Trophoblast cell (in vitro differentiated cells and primary cell): ENCODE data around the gene TCF15.

Source experiments
- DNase-seq, 2 donors: peaks; one replicate each; pipeline ENCODE4 v3.0.0-alpha.2; 2016
- H2AFZ ChIP-seq: 2 replicates; pipeline ENCODE4 v1.6.1; 2013; ENCODE audit warnings: low read length, moderate library complexity, mild to moderate bottlenecking; ENCODE audit not compliant: insufficient read depth, poor library complexity
- H2AK5ac ChIP-seq: 2 replicates; pipeline ENCODE4 v1.6.1; 2013; ENCODE audit warnings: mild to moderate bottlenecking, low read length
- H2BK120ac ChIP-seq: 2 replicates; pipeline ENCODE4 v1.6.1; 2013; ENCODE audit warnings: low read length, mild to moderate bottlenecking, moderate library complexity; ENCODE audit not compliant: insufficient read depth, poor library complexity
- H2BK12ac ChIP-seq: 2 replicates; pipeline ENCODE4 v1.6.1; 2013; ENCODE audit warnings: mild to moderate bottlenecking, low read length, moderate library complexity
- H2BK5ac ChIP-seq: 2 replicates; pipeline ENCODE4 v1.6.1; 2013; ENCODE audit warnings: low read length, low read depth, moderate library complexity, mild to moderate bottlenecking; ENCODE audit not compliant: poor library complexity
- H3K14ac ChIP-seq: 2 replicates; pipeline ENCODE4 v1.6.1; 2013; ENCODE audit warnings: mild to moderate bottlenecking, low read length
- H3K18ac ChIP-seq: 2 replicates; pipeline ENCODE4 v1.6.1; 2013; ENCODE audit warnings: mild to moderate bottlenecking, low read length
- H3K23ac ChIP-seq: 2 replicates; pipeline ENCODE4 v1.6.1; 2013; ENCODE audit warnings: low read length
- H3K27ac ChIP-seq: 2 replicates; pipeline ENCODE4 v1.5.1; 2013; ENCODE audit warnings: low read depth, mild to moderate bottlenecking, inconsistent platforms, low read length, moderate library complexity
- H3K27me3 ChIP-seq: 2 replicates; pipeline ENCODE4 v1.6.1; 2013; ENCODE audit warnings: inconsistent platforms, mild to moderate bottlenecking, low read length, moderate library complexity; ENCODE audit not compliant: insufficient read depth
- H3K36me3 ChIP-seq, 2 experiments: 1 replicate in 1 of 2; 2 replicates in 1 of 2; pipeline ENCODE4 v1.6.1; 2013; ENCODE audit warnings: low read length in 2 of 2, mild to moderate bottlenecking in 2 of 2, moderate library complexity in 1 of 2; ENCODE audit not compliant: insufficient read depth in 2 of 2, control insufficient read depth in 1 of 2
- H3K4ac ChIP-seq: 2 replicates; pipeline ENCODE4 v1.6.1; 2013; ENCODE audit warnings: low read depth, mild to moderate bottlenecking, low read length, moderate library complexity
- H3K4me1 ChIP-seq, 2 experiments: 1 replicate in 1 of 2; 2 replicates in 1 of 2; pipeline ENCODE4 v1.6.1; 2013; ENCODE audit warnings: low read length in 2 of 2, mild to moderate bottlenecking in 2 of 2, moderate library complexity in 1 of 2; ENCODE audit not compliant: insufficient read depth in 2 of 2, control insufficient read depth in 1 of 2
- H3K4me2 ChIP-seq: 2 replicates; pipeline ENCODE4 v1.6.1; 2013; ENCODE audit warnings: inconsistent platforms, mild to moderate bottlenecking, low read length, moderate library complexity
- H3K4me3 ChIP-seq: 2 replicates; pipeline ENCODE4 v1.5.1; 2013; ENCODE audit warnings: mild to moderate bottlenecking, low read depth, low read length, inconsistent platforms
- H3K79me1 ChIP-seq: one replicate; pipeline ENCODE4 v1.6.1; 2013; ENCODE audit warnings: low read length
- H3K79me2 ChIP-seq: 2 replicates; pipeline ENCODE4 v1.6.1; 2013; ENCODE audit warnings: low read length, mild to moderate bottlenecking; ENCODE audit not compliant: control insufficient read depth, insufficient read depth, poor library complexity
- H3K9ac ChIP-seq: 2 replicates; pipeline ENCODE4 v1.6.1; 2013; ENCODE audit warnings: mild to moderate bottlenecking, low read length
- H3K9me3 ChIP-seq: 2 replicates; pipeline ENCODE4 v1.6.1; 2013; ENCODE audit warnings: low read depth, mild to moderate bottlenecking, control low read depth, inconsistent platforms, low read length; ENCODE audit not compliant: insufficient read depth
- H4K12ac ChIP-seq: 2 replicates; pipeline ENCODE4 v1.6.1; 2013; ENCODE audit warnings: low read depth, mild to moderate bottlenecking, low read length, moderate library complexity
- H4K8ac ChIP-seq: 2 replicates; pipeline ENCODE4 v1.6.1; 2013; ENCODE audit warnings: low read depth, mild to moderate bottlenecking, low read length, moderate library complexity
- H4K91ac ChIP-seq: one replicate; pipeline ENCODE4 v1.6.1; 2013; ENCODE audit warnings: low read depth, mild to moderate bottlenecking, low read length, moderate library complexity
- WGBS: extraction: QIAGEN DNeasy Blood & Tissue Kit; methylation state at CpG from one replicate; pipeline ENCODE4 v1.1.7; 2013; ENCODE audit warnings: missing lambda C conversion rate; ENCODE audit not compliant: insufficient read length, insufficient coverage; ENCODE audit errors: extremely low coverage; 5-methylcytosine and 5-hydroxymethylcytosine counted together

Gene TCF15

DNA sequence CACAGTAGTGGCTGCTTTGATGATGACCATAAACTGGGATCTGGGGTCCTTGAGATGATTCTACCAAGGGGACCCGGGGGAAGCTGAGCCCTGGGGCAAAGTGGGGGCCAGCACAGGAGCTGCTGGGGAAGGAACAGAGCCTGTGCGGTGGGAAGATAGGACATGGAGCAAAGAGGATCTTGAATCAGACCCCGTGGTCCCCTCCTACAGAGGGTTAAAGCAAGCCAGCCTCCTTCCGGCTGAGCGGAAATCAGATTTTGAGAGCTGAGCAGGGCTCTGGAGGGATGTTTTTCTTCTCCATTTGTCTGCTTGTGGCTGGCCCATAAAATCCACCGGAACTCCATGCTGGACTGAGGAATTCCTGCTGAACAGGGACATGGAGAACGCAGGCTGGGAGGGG is 10.1 kb upstream of the TCF15 start:
- peak overlapping the region; percentile 25 for H4K91ac ChIP-seq
- H2BK5ac ChIP-seq: no peak overlapping the region
- H3K36me3 ChIP-seq: no peaks in the 10 kb centered on the region
- no peak overlapping the region for H3K14ac ChIP-seq
- H3K4me3 ChIP-seq: no peak overlapping the region
- no peaks in the 10 kb centered on the region for H3K9me3 ChIP-seq
- no peak overlapping the region for H4K12ac ChIP-seq
- no peak overlapping the region for H3K23ac ChIP-seq
- H2AFZ ChIP-seq: peak overlapping the region; percentile 35
- H2BK120ac ChIP-seq: no peak overlapping the region
- H2AK5ac ChIP-seq: no peak overlapping the region
- H3K4ac ChIP-seq: no peak overlapping the region
- no peak for DNase-seq
- no peak overlapping the region for H3K4me2 ChIP-seq
- H3K27ac ChIP-seq: no peak overlapping the region
- peaks cover 13 to 21% of the 10 kb centered on the region in 2 experiments for H3K4me1 ChIP-seq
- no CpG with 5 or more reads among the region's 7 CpGs for WGBS
- no peak overlapping the region for H3K9ac ChIP-seq
- peak overlapping the region; percentile 35 for H2BK12ac ChIP-seq
- peaks cover 3% of the 10 kb centered on the region for H3K79me1 ChIP-seq
- H3K79me2 ChIP-seq: no peaks in the 10 kb centered on the region
- no peaks in the 10 kb centered on the region for H3K27me3 ChIP-seq
- no peak overlapping the region for H3K18ac ChIP-seq
- no peak overlapping the region for H4K8ac ChIP-seq

DNA sequence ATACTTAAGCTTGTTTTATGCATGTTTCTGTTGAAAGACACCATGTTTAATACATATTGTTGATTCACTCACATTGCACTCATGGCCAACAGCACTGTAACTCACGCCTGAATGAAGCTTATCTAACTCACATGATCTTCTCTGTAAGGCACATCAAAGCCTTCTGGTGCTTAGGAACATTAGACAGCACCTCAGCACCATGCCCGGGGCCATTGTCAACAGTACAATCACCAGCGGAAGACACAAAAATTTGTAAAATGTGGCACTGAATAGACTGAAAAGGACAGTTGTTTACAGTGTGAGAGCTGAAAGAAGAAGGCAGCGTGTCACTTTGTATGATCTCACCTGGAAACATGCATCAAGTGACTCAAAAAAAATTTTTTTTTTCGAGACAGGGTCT is 8.9 kb upstream of the TCF15 start:
- WGBS: no CpG with 5 or more reads among the region's 5 CpGs
- no peak overlapping the region for H4K8ac ChIP-seq
- no peak overlapping the region for H2BK5ac ChIP-seq
- H3K9ac ChIP-seq: no peak overlapping the region
- H2BK12ac ChIP-seq: no peak overlapping the region
- no peak overlapping the region for H3K23ac ChIP-seq
- H3K79me2 ChIP-seq: no peaks in the 10 kb centered on the region
- H3K14ac ChIP-seq: no peak overlapping the region
- no peak overlapping the region for H2AFZ ChIP-seq
- H3K4ac ChIP-seq: no peak overlapping the region
- no peak overlapping the region for H4K12ac ChIP-seq
- H3K36me3 ChIP-seq: no peaks in the 10 kb centered on the region
- no peak overlapping the region for H3K27ac ChIP-seq
- H2AK5ac ChIP-seq: no peak overlapping the region
- no peak overlapping the region for H3K18ac ChIP-seq
- peak; percentile 88 to 93 for DNase-seq
- H3K9me3 ChIP-seq: no peaks in the 10 kb centered on the region
- no peak overlapping the region for H3K4me3 ChIP-seq
- H2BK120ac ChIP-seq: no peak overlapping the region
- peaks cover 3% of the 10 kb centered on the region for H3K79me1 ChIP-seq
- H4K91ac ChIP-seq: no peak overlapping the region
- no peak overlapping the region for H3K4me2 ChIP-seq
- no peaks in the 10 kb centered on the region for H3K27me3 ChIP-seq
- peaks cover 13 to 21% of the 10 kb centered on the region in 2 experiments for H3K4me1 ChIP-seq

DNA sequence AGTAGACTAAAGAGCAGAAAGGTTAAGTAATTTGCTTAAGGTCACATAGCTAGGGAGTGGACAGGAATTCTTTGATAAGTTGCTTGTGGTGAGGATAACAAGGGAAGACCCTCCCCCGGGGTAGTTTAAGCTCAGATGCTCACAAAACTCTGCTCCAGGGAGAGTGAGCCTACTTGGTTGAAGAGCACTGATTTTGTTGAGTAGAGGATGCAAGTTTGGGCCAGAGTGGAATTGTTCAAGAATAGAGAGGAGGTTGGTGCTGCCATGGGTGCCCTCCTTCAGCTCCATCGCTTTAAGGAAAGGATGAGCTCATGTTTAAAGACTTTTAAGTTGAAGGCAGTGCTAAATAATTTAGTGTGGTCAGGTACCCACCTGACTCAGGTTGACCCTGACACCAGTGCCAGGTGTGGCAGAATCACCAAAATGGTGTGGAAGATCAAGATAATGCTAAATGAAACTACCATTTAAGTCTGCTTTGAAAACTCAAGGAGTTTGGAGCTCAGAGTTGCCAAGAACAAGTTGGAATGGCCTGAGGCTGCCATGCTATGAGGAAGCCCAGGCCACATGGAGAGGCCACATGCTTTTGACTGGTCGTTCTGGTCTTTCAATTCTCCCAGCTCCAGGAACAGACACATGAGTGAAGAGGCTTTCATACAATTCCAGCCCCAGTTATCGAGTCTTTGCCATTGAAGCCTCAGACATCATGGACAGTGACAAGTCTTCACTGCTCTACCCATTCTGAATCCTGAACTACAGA is 8.0 kb upstream of the TCF15 start:
- Histone ChIP-seq H2AFZ (no peak overlapping the region), H4K12ac (no peak overlapping the region), H3K4me1 (peaks cover 13 to 21% of the 10 kb centered on the region in 2 experiments), H3K9me3 (no peaks in the 10 kb centered on the region), H2BK12ac (no peak overlapping the region), H4K8ac (no peak overlapping the region), H3K79me2 (no peaks in the 10 kb centered on the region), H2AK5ac (no peak overlapping the region), H4K91ac (no peak overlapping the region), H3K4ac (no peak overlapping the region), H2BK5ac (no peak overlapping the region), H3K27me3 (no peaks in the 10 kb centered on the region), H2BK120ac (no peak overlapping the region), H3K18ac (no peak overlapping the region), H3K23ac (no peak overlapping the region), H3K4me2 (no peak overlapping the region), H3K36me3 (no peaks in the 10 kb centered on the region), H3K4me3 (no peak overlapping the region), H3K79me1 (peaks cover 3% of the 10 kb centered on the region), H3K9ac (no peak overlapping the region), H3K14ac (no peak overlapping the region), H3K27ac (no peak overlapping the region)
- WGBS: no CpG with 5 or more reads among the region's 4 CpGs
- DNase-seq: peak in 1 of 2 donors; percentile 25

DNA sequence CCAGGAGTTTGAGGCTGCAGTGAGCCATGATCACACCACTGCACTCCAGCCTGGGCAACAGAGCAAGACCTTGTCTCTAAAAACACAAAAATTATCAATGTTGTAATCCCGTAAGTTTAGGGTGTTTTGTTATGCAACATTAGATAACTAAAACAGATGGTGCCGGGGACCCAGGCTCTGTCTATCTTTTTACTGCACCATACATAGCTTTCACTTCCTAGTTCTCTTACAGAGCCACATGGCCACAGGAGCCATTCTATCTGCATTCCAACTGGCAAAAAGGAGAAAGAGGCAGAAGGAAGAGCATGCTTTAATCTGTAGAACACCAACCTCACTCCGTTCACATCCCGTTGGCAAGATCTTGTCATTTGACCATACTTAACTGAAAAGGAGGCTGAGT is 5.4 kb upstream of the TCF15 start:
- H3K14ac ChIP-seq: no peak overlapping the region
- H3K79me1 ChIP-seq: peaks cover 3% of the 10 kb centered on the region
- H4K12ac ChIP-seq: no peak overlapping the region
- H3K4me1 ChIP-seq: peaks cover 17 to 20% of the 10 kb centered on the region in 2 experiments
- no peak overlapping the region for H2BK120ac ChIP-seq
- H3K36me3 ChIP-seq: no peaks in the 10 kb centered on the region
- H3K4me3 ChIP-seq: no peak overlapping the region
- DNase-seq: no peak
- H2BK12ac ChIP-seq: no peak overlapping the region
- H3K27ac ChIP-seq: no peak overlapping the region
- peaks cover 1% of the 10 kb centered on the region for H3K27me3 ChIP-seq
- H3K4ac ChIP-seq: no peak overlapping the region
- no peak overlapping the region for H4K8ac ChIP-seq
- no peak overlapping the region for H3K23ac ChIP-seq
- no peaks in the 10 kb centered on the region for H3K79me2 ChIP-seq
- no peak overlapping the region for H2AFZ ChIP-seq
- H4K91ac ChIP-seq: no peak overlapping the region
- H3K9me3 ChIP-seq: no peaks in the 10 kb centered on the region
- H2BK5ac ChIP-seq: no peak overlapping the region
- WGBS: no CpG with 5 or more reads among the region's 4 CpGs
- H3K9ac ChIP-seq: no peak overlapping the region
- H3K18ac ChIP-seq: no peak overlapping the region
- no peak overlapping the region for H3K4me2 ChIP-seq
- no peak overlapping the region for H2AK5ac ChIP-seq
